DND-41 (cell line): Measurements from ENCODE around the gene TRRAP.

Experiments
- EZH2 ChIP-seq: IDR thresholded peaks from 3 replicates; pipeline ENCODE4 v1.6.1; 2012; ENCODE audit warnings: borderline replicate concordance, low read depth, mild to moderate bottlenecking, moderate library complexity, low read length, inconsistent platforms; ENCODE audit not compliant: severe bottlenecking
- TF ChIP-seq, protein P1 (sequence below): IDR thresholded peaks from 2 replicates; pipeline ENCODE4 v1.5.1; 2012; ENCODE audit warnings: borderline replicate concordance, low read length, moderate library complexity, mild to moderate bottlenecking; ENCODE audit not compliant: poor library complexity, severe bottlenecking; ENCODE audit errors: extremely low read depth

DNA sequence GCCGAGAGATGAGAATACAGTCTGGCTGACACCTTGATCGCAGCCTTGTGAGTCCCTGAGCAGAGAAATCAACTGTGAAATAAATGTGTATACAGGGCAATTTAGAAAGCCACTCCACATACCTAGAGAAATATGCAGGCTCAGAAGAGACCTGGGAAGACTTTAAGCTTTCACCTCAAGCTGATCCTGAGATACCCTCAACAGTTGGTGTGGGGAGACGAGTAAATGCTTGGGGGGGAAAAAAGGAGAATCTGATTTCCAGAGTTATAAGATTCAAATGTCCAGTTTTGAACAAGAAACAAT lies 142.0 kb downstream of the TRRAP start:
- TF ChIP-seq, protein P1, sequence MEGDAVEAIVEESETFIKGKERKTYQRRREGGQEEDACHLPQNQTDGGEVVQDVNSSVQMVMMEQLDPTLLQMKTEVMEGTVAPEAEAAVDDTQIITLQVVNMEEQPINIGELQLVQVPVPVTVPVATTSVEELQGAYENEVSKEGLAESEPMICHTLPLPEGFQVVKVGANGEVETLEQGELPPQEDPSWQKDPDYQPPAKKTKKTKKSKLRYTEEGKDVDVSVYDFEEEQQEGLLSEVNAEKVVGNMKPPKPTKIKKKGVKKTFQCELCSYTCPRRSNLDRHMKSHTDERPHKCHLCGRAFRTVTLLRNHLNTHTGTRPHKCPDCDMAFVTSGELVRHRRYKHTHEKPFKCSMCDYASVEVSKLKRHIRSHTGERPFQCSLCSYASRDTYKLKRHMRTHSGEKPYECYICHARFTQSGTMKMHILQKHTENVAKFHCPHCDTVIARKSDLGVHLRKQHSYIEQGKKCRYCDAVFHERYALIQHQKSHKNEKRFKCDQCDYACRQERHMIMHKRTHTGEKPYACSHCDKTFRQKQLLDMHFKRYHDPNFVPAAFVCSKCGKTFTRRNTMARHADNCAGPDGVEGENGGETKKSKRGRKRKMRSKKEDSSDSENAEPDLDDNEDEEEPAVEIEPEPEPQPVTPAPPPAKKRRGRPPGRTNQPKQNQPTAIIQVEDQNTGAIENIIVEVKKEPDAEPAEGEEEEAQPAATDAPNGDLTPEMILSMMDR: no peak
- no peak for TF ChIP-seq EZH2
